Calu3 (cell line): ENCODE results near the gene CHST12. TPM values are rescaled to one million over a fixed set of nuclear protein-coding genes. Genes with fewer than 3 reads are reported as not detected.

Source experiments
- BruUV-seq: library from RNA; stranded (reverse); fragments of 400-500 nt; replicated peaks from 2 replicates; lab custom pipeline; 2021; lab: Mats Ljungman, UMichigan
- CTCF ChIA-PET: fragments of 300-600 bp; sonication (Branson Sonifier 250); formaldehyde crosslinking; loops from one replicate; lab custom pipeline; 2022; ENCODE audit warnings: antibody characterized with exemption; lab: Charles Lee
- DNase-seq: peaks from one replicate; pipeline ENCODE4 v3.0.0; 2022
- H3K27ac Mint-ChIP-seq: one replicate; pipeline ENCODE4 v1.8.0; 2022; ENCODE audit warnings: mixed read lengths; ENCODE audit not compliant: unreplicated experiment
- H3K27me3 Mint-ChIP-seq: one replicate; pipeline ENCODE4 v1.8.0; 2022; ENCODE audit warnings: mixed read lengths; ENCODE audit not compliant: unreplicated experiment
- H3K36me3 Mint-ChIP-seq: one replicate; pipeline ENCODE4 v1.8.0; 2022; ENCODE audit warnings: mild to moderate bottlenecking, moderate library complexity, mixed read lengths; ENCODE audit not compliant: insufficient read depth, unreplicated experiment
- H3K4me1 Mint-ChIP-seq: one replicate; pipeline ENCODE4 v1.8.0; 2022; ENCODE audit warnings: mild to moderate bottlenecking, low read depth, mixed read lengths; ENCODE audit not compliant: unreplicated experiment
- H3K4me3 Mint-ChIP-seq: one replicate; pipeline ENCODE4 v1.8.0; 2022; ENCODE audit warnings: mild to moderate bottlenecking, low read depth, moderate library complexity, mixed read lengths; ENCODE audit not compliant: unreplicated experiment
- H3K9me3 Mint-ChIP-seq: one replicate; pipeline ENCODE4 v1.8.0; 2022; ENCODE audit warnings: low read depth, mixed read lengths; ENCODE audit not compliant: unreplicated experiment
- CTCF ChIP-seq: fragments of 200-600 bp; IDR thresholded peaks from one replicate; pipeline ENCODE4 v1.8.0; 2022; ENCODE audit warnings: antibody characterized with exemption; ENCODE audit not compliant: unreplicated experiment
- intact Hi-C: fragments of 100-400 bp; cut with micrococcal nuclease; formaldehyde crosslinking; loops from one replicate; pipeline ENCODE4 v1.10.0; 2022; ENCODE audit not compliant: unreplicated experiment
- total RNA-seq: library from RNA; stranded (reverse); gene quantifications from 2 replicates; pipeline ENCODE4 v1.2.3, GENCODE V29; 2022

Gene CHST12
- total RNA-seq, 1 experiment from 2014 or later, result 21.2 TPM

DNA sequence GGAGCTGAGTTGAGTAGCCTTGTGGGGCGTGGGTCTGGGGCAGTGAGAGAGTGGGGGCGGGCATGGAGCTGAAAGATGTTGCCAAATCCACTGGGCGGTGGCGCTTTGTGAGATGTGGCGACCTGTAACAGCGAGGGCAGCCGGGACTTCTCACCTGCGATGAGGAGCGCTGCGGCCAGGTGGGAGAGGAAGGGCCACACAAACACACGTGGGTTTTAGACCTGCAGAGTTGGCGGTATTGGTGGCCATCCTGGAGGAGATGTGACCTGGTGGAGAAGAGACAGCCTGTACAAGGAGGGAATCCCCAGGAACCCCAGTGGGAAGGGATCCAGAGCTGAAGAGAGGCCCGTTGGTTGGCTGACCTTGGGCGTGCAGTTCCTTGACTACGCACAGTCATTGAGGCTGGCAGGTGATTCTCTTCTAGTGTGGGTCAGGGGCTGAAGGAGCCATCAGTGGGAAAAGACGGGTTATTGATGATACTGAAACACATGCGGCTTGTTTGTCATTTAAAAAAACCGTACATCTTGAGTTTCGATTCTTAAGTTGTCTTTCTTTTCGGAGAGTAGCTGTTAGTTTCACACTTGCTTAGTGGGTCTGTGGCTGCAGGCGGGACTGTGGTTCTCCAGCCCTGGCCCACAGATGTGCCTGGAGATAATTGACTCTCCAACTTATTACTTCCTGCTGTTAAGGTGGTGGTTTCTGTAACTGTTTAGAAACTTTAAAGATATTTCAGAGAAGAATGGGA is 2.4 kb downstream of the CHST12 start:
- intact Hi-C loops, result no loop called here
- Mint-ChIP-seq H3K36me3 (peaks cover 36% of the 10 kb centered on the region), H3K4me3 (no peak overlapping the region), H3K9me3 (no peaks in the 10 kb centered on the region), H3K27me3 (no peaks in the 10 kb centered on the region), H3K27ac (no peak overlapping the region), H3K4me1 (peaks cover 18% of the 10 kb centered on the region)
- TF ChIP-seq CTCF, result no peak
- DNase-seq, result no peak
- no TSS peak for BruUV-seq
- CTCF ChIA-PET, result interaction anchor here (0.6 kb wide), 1 partner anchor 59 kb away, joined by 11 read pairs; no protein-coding TSS in a partner anchor

- no peaks in the 10 kb centered on the region for H3K27me3 Mint-ChIP-seq
- H3K4me1 Mint-ChIP-seq, result peaks cover 9% of the 10 kb centered on the region
- intact Hi-C loops, result no loop called here
- H3K27ac Mint-ChIP-seq, result no peak overlapping the region
- H3K36me3 Mint-ChIP-seq, result peaks cover 6% of the 10 kb centered on the region
- H3K9me3 Mint-ChIP-seq, result no peaks in the 10 kb centered on the region
- BruUV-seq, result no TSS peak
- no peak for DNase-seq
- TF ChIP-seq CTCF, result no peak
- no peak overlapping the region for H3K4me3 Mint-ChIP-seq
- CTCF ChIA-PET, result interaction anchor here (0.6 kb wide), 1 partner anchor 11 kb away, joined by 4 read pairs; no protein-coding TSS in a partner anchor
Measured at GRCh38 chr7:2409745-2410414, 6.5 kb downstream of the CHST12 start.

DNA sequence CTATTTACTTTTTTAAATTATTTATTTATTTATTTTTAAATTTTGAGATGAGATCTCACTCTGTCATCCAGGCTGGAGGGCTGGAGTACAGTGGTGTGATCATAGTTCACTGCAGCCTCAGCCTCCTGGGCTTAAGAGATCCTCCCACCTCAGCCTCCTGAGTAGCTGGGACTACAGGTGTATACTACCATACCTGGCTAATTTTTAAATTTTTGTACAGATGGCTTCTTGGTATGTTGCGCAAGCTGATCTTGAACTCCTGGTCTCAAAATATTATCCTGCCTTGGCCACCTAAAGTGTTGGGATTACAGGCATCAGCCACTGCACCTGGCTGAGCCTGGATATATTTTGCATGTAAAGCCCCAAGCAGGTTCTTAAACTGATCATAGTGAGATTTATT is 7.6 kb downstream of the CHST12 start:
- H3K4me1 Mint-ChIP-seq, result no peaks in the 10 kb centered on the region
- no peaks in the 10 kb centered on the region for H3K9me3 Mint-ChIP-seq
- TF ChIP-seq CTCF, result no peak
- H3K27me3 Mint-ChIP-seq, result no peaks in the 10 kb centered on the region
- no peak overlapping the region for H3K27ac Mint-ChIP-seq
- H3K36me3 Mint-ChIP-seq, result no peaks in the 10 kb centered on the region
- intact Hi-C loops, result no loop called here
- H3K4me3 Mint-ChIP-seq, result no peak overlapping the region
- CTCF ChIA-PET, result interaction anchor here (0.9 kb wide), 1 partner anchor 272 kb away, joined by 3 read pairs; no protein-coding TSS in a partner anchor
- no TSS peak for BruUV-seq
- no peak for DNase-seq

GRCh38 chr7:2411815-2412586 is 8.6 kb downstream of the CHST12 start:
- Mint-ChIP-seq H3K27me3 (no peaks in the 10 kb centered on the region), H3K4me3 (no peak overlapping the region), H3K27ac (no peak overlapping the region), H3K36me3 (no peaks in the 10 kb centered on the region), H3K4me1 (no peaks in the 10 kb centered on the region), H3K9me3 (no peaks in the 10 kb centered on the region)
- no TSS peak for BruUV-seq
- intact Hi-C loops, result no loop called here
- CTCF ChIA-PET, result interaction anchor here (0.9 to 1.4 kb wide), 3 partner anchors 9 to 271 kb away, joined by 3 to 4 read pairs (median 3); no protein-coding TSS in a partner anchor
- no peak for TF ChIP-seq CTCF
- DNase-seq, result no peak
